Astrocyte (in vitro differentiated cells and primary cell): ENCODE results near the gene EYA2.

Experiments
- EZH2 ChIP-seq: IDR thresholded peaks from 2 replicates; pipeline ENCODE4 v1.6.1; 2012; ENCODE audit warnings: mild to moderate bottlenecking, low read length, inconsistent platforms; ENCODE audit not compliant: insufficient read depth
- TF ChIP-seq, protein P1 (sequence below): IDR thresholded peaks from 2 replicates; pipeline ENCODE4 v1.5.1; 2011; ENCODE audit warnings: low read depth, mild to moderate bottlenecking, inconsistent platforms, low read length, moderate library complexity; ENCODE audit not compliant: insufficient read depth

DNA sequence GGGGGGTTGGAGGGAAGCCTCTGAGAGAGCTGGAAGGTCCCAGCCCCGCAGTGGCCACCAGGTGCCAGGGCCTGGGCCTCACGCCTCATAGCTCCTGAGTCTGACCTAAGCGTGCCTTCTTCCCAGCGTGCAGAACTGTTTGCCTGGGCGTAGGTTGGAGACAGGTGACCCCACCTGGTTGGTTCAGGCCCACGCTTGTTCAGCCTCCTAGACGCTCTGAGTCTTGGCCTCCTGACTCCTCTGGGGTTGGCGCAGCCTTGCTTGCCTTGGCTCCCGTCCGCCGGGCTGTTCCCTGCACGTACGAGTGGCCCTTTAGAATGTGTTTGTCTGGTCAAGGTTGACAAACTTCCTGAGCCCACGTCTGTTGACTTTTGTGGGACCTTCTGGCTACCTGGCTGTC is 70.8 kb downstream of the EYA2 start:
- TF ChIP-seq EZH2, result no peak
- TF ChIP-seq, protein P1, sequence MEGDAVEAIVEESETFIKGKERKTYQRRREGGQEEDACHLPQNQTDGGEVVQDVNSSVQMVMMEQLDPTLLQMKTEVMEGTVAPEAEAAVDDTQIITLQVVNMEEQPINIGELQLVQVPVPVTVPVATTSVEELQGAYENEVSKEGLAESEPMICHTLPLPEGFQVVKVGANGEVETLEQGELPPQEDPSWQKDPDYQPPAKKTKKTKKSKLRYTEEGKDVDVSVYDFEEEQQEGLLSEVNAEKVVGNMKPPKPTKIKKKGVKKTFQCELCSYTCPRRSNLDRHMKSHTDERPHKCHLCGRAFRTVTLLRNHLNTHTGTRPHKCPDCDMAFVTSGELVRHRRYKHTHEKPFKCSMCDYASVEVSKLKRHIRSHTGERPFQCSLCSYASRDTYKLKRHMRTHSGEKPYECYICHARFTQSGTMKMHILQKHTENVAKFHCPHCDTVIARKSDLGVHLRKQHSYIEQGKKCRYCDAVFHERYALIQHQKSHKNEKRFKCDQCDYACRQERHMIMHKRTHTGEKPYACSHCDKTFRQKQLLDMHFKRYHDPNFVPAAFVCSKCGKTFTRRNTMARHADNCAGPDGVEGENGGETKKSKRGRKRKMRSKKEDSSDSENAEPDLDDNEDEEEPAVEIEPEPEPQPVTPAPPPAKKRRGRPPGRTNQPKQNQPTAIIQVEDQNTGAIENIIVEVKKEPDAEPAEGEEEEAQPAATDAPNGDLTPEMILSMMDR, result no peak
